HepG2 (cell line): Measurements from ENCODE around the gene BLVRB. TPM values are rescaled to one million over a fixed set of nuclear protein-coding genes. Genes with fewer than 3 reads are reported as not detected.

ENCODE experiments used
- BORCS8-MEF2B ChIP-seq: sonication (generic); formaldehyde crosslinking; IDR thresholded peaks from 2 replicates; pipeline ENCODE4 v1.8.0; 2022; ENCODE audit warnings: mild to moderate bottlenecking, missing genetic modification reagents
- ELF4 ChIP-seq: sonication (generic); formaldehyde crosslinking; IDR thresholded peaks from 2 replicates; pipeline ENCODE4 v1.5.0; 2020; ENCODE audit warnings: missing genetic modification reagents, mild to moderate bottlenecking, moderate library complexity, borderline replicate concordance
- EP300 ChIP-seq, 3 experiments: sonication (generic) in 1 of 3; formaldehyde crosslinking in 1 of 3; IDR thresholded peaks; 2 replicates each; pipeline versions ENCODE4 v1.5.1 to v1.6.1; 2011 to 2020; ENCODE audit warnings: low read depth in 2 of 3, low read length in 2 of 3, borderline replicate concordance in 1 of 3, improper control_type of control experiment in 1 of 3, mild to moderate bottlenecking in 1 of 3, missing genetic modification reagents in 1 of 3, moderate library complexity in 1 of 3
- FOXK1 ChIP-seq: sonication (generic); formaldehyde crosslinking; IDR thresholded peaks from 2 replicates; pipeline ENCODE4 v1.4.0; 2020; ENCODE audit warnings: low read depth, missing genetic modification reagents, borderline replicate concordance
- HNF4G ChIP-seq, 2 experiments: sonication (generic) in 1 of 2; formaldehyde crosslinking in 1 of 2; IDR thresholded peaks; 2 replicates each; pipeline versions ENCODE4 v1.4.0 to v1.6.1; 2011 to 2020; ENCODE audit warnings: borderline replicate concordance in 2 of 2, low read depth in 2 of 2, mild to moderate bottlenecking in 2 of 2, low read length in 1 of 2, missing genetic modification reagents in 1 of 2, moderate library complexity in 1 of 2
- IRF9 ChIP-seq: sonication (generic); formaldehyde crosslinking; IDR thresholded peaks from 2 replicates; pipeline ENCODE4 v1.8.0; 2022; ENCODE audit warnings: missing genetic modification reagents, mild to moderate bottlenecking, borderline replicate concordance
- KLF6 ChIP-seq: IDR thresholded peaks from 2 replicates; pipeline ENCODE4 v1.8.0; 2016; ENCODE audit warnings: missing biosample characterization, missing genetic modification reagents
- LCORL ChIP-seq, 2 experiments: fragments of 450-650 bp in 1 of 2; sonication (generic) in 1 of 2; formaldehyde crosslinking in 1 of 2; IDR thresholded peaks; 2 replicates each; pipeline versions ENCODE4 v1.5.0 to v1.6.1; 2017 to 2020; ENCODE audit warnings: antibody characterized with exemption in 1 of 2, missing genetic modification reagents in 1 of 2
- NFKB2 ChIP-seq: sonication (generic); formaldehyde crosslinking; IDR thresholded peaks from 2 replicates; pipeline ENCODE4 v1.4.0; 2020; ENCODE audit warnings: missing genetic modification reagents, borderline replicate concordance
- NFRKB ChIP-seq: fragments of 450-650 bp; IDR thresholded peaks from 2 replicates; pipeline ENCODE4 v1.6.1; 2017
- NFYB ChIP-seq: sonication (generic); formaldehyde crosslinking; IDR thresholded peaks from 2 replicates; pipeline ENCODE4 v1.4.0; 2020; ENCODE audit warnings: missing genetic modification reagents
- PCBP1 ChIP-seq: fragments of 200-400 bp; formaldehyde crosslinking; IDR thresholded peaks from 2 replicates; pipeline ENCODE4 v1.6.1; 2017; ENCODE audit warnings: mild to moderate bottlenecking, low read depth, low read length, borderline replicate concordance
- RELA ChIP-seq: sonication (generic); formaldehyde crosslinking; IDR thresholded peaks from 2 replicates; pipeline ENCODE4 v1.4.0; 2020; ENCODE audit warnings: missing genetic modification reagents
- SP1 ChIP-seq, 2 experiments: fragments of 450-650 bp in 1 of 2; sonication (generic) in 1 of 2; formaldehyde crosslinking in 1 of 2; IDR thresholded peaks; 2 replicates each; pipeline versions ENCODE4 v1.4.0 to v1.6.1; 2016 to 2020; ENCODE audit warnings: missing genetic modification reagents in 1 of 2
- SSRP1 ChIP-seq: IDR thresholded peaks from 2 replicates; pipeline ENCODE4 v1.6.1; 2016; ENCODE audit warnings: control low read depth
- ZBTB7B ChIP-seq: sonication (generic); formaldehyde crosslinking; IDR thresholded peaks from 2 replicates; pipeline ENCODE4 v1.4.0; 2020; ENCODE audit warnings: missing genetic modification reagents
- polyA plus RNA-seq, 8 experiments: library from polyadenylated mRNA; depleted of rRNA in 3 of 8; stranded (reverse) in 7 of 8; unstranded in 1 of 8; fragments of >200 nt; fragmentation: Illumina TruSeq in 4 of 8; extraction: Trizol in 4 of 8; gene quantifications; 2 replicates each; pipeline versions ENCODE4 v1.2.1 to v1.2.3, GENCODE V29; 2011 to 2016; ENCODE audit warnings: low read depth in 4 of 8, missing spikeins in 1 of 8, mixed read lengths in 1 of 8; ENCODE audit not compliant: insufficient read depth in 1 of 8
- total RNA-seq, 5 experiments: library from RNA; depleted of rRNA; stranded (reverse); fragments of >200 nt; fragmentation: Illumina TruSeq; extraction: Trizol; gene quantifications; 2 replicates each; pipeline ENCODE4 v1.2.3, GENCODE V29; 2016; ENCODE audit warnings: low read depth in 1 of 5
- TF ChIP-seq, protein P1 (sequence below): sonication (generic); formaldehyde crosslinking; IDR thresholded peaks from 2 replicates; pipeline ENCODE4 v1.4.0; 2020; ENCODE audit warnings: missing genetic modification reagents
- TF ChIP-seq, protein P2 (sequence below): sonication (generic); formaldehyde crosslinking; IDR thresholded peaks from 2 replicates; pipeline ENCODE4 v1.5.0; 2020; ENCODE audit warnings: mild to moderate bottlenecking, low read depth, missing genetic modification reagents, borderline replicate concordance
- TF ChIP-seq, protein P3 (sequence below): sonication (generic); formaldehyde crosslinking; IDR thresholded peaks from 2 replicates; pipeline ENCODE4 v1.5.1; 2020; ENCODE audit warnings: missing genetic modification reagents, mild to moderate bottlenecking, borderline replicate concordance
- TF ChIP-seq, protein P4 (sequence below): sonication (generic); formaldehyde crosslinking; IDR thresholded peaks from 2 replicates; pipeline ENCODE4 v1.4.0; 2020; ENCODE audit warnings: missing genetic modification reagents, mild to moderate bottlenecking, borderline replicate concordance

Gene BLVRB
- total and polyA plus RNA-seq, 2 of the 13 experiments (the other 11 are each of a cell fraction or from before 2014, with no cell fraction given) = 25.9 to 51.4 TPM

DNA sequence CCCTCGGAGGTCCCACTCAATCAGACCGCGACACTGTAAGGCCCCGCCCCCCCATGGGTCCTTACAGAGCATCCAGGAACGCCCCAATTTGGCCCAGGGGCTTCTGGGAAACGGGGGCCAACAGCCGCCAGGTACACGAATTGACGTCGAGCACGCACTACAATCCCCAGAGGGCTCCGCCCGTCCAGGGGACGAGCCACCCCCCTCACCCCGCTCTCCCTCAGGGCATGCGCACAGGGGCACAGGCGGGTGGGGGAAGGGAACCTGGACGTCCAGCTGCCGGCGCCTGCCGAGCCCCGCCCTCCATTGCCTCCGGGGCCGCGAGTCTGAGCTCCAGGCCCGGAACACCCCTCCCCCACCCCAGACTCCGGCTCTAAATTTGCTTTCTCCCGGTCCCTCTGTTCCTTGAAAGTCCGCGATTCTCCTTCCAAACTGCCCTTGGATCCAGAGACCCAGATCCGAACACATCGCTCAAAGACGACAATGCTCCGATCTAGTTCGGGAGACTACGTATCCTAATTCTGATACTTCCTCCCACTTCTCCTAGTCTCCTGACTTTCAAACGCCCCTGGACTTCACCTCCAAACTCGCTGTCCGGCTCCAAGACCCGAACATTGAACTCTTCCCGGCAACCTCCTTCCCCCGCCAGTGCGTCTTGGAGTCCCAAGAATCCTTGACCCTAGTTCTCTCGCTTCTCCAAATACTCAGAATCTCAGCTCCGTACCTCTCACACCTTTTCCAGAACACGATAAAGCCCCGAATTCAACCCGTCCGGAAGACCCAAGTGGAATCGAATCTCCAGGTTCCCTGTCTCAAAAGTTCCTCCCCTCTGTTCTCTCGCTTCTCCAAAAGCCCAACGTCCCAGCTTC is 22.2 kb downstream of the BLVRB start (continued):
- no peak for TF ChIP-seq LCORL (IDR thresholded peaks at IDR 0.05)
- TF ChIP-seq LCORL (CRISPR knock-in tag; IDR thresholded peaks at IDR 0.05) = peak; percentile 85
- peak; percentile 89; the same call in 1 of the 2 replicates for TF ChIP-seq PCBP1
- TF ChIP-seq, protein P1, sequence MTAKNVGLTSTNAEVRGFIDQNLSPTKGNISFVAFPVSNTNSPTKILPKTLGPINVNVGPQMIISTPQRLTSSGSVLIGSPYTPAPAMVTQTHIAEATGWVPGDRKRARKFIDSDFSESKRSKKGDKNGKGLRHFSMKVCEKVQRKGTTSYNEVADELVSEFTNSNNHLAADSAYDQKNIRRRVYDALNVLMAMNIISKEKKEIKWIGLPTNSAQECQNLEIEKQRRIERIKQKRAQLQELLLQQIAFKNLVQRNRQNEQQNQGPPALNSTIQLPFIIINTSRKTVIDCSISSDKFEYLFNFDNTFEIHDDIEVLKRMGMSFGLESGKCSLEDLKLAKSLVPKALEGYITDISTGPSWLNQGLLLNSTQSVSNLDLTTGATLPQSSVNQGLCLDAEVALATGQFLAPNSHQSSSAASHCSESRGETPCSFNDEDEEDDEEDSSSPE (CRISPR knock-in tag) = peak; percentile 73
- TF ChIP-seq BORCS8-MEF2B (CRISPR knock-in tag) = no peak; the same call in 1 of the 2 replicates
- no peak for TF ChIP-seq KLF6 (CRISPR knock-in tag)
- no peak for TF ChIP-seq SP1 (IDR thresholded peaks at IDR 0.05)
- TF ChIP-seq SP1 (CRISPR knock-in tag; IDR thresholded peaks at IDR 0.05) = peak; percentile 85
- peak; percentile 44; the same call in 1 of the 2 replicates for TF ChIP-seq HNF4G (IDR thresholded peaks at IDR 0.05; ENCODE audit: borderline replicate concordance, low read depth, low read length)
- TF ChIP-seq HNF4G (CRISPR knock-in tag; IDR thresholded peaks at IDR 0.05; ENCODE audit: borderline replicate concordance, low read depth) = no peak
- TF ChIP-seq, protein P2, sequence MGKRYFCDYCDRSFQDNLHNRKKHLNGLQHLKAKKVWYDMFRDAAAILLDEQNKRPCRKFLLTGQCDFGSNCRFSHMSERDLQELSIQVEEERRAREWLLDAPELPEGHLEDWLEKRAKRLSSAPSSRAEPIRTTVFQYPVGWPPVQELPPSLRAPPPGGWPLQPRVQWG (CRISPR knock-in tag) = no peak
- TF ChIP-seq ELF4 (CRISPR knock-in tag) = no peak; the same call in 1 of the 2 replicates
- TF ChIP-seq NFYB = peak; percentile 59
- TF ChIP-seq EP300 (IDR thresholded peaks at IDR 0.05; ENCODE audit: low read depth in 2 of 2, low read length in 2 of 2) = peak in 1 of 2 experiments; percentile 47; a peak in 1 of 4 replicates
- TF ChIP-seq EP300 (CRISPR knock-in tag; IDR thresholded peaks at IDR 0.05; ENCODE audit: borderline replicate concordance) = no peak
- TF ChIP-seq RELA (CRISPR knock-in tag) = 0 out of 2 replicates have a peak, but pooled peaks have one; percentile 46
- TF ChIP-seq NFRKB = no peak
- TF ChIP-seq, protein P3, sequence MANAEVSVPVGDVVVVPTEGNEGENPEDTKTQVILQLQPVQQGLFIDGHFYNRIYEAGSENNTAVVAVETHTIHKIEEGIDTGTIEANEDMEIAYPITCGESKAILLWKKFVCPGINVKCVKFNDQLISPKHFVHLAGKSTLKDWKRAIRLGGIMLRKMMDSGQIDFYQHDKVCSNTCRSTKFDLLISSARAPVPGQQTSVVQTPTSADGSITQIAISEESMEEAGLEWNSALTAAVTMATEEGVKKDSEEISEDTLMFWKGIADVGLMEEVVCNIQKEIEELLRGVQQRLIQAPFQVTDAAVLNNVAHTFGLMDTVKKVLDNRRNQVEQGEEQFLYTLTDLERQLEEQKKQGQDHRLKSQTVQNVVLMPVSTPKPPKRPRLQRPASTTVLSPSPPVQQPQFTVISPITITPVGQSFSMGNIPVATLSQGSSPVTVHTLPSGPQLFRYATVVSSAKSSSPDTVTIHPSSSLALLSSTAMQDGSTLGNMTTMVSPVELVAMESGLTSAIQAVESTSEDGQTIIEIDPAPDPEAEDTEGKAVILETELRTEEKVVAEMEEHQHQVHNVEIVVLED (CRISPR knock-in tag) = peak; percentile 84
- no peak for TF ChIP-seq IRF9 (CRISPR knock-in tag)
- peak; percentile 78; the same call in 1 of the 2 replicates for TF ChIP-seq NFKB2
- no peak for TF ChIP-seq SSRP1 (CRISPR knock-in tag)
- TF ChIP-seq, protein P4, sequence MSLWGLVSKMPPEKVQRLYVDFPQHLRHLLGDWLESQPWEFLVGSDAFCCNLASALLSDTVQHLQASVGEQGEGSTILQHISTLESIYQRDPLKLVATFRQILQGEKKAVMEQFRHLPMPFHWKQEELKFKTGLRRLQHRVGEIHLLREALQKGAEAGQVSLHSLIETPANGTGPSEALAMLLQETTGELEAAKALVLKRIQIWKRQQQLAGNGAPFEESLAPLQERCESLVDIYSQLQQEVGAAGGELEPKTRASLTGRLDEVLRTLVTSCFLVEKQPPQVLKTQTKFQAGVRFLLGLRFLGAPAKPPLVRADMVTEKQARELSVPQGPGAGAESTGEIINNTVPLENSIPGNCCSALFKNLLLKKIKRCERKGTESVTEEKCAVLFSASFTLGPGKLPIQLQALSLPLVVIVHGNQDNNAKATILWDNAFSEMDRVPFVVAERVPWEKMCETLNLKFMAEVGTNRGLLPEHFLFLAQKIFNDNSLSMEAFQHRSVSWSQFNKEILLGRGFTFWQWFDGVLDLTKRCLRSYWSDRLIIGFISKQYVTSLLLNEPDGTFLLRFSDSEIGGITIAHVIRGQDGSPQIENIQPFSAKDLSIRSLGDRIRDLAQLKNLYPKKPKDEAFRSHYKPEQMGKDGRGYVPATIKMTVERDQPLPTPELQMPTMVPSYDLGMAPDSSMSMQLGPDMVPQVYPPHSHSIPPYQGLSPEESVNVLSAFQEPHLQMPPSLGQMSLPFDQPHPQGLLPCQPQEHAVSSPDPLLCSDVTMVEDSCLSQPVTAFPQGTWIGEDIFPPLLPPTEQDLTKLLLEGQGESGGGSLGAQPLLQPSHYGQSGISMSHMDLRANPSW (CRISPR knock-in tag) = no peak
- TF ChIP-seq ZBTB7B (CRISPR knock-in tag) = no peak
- peak; percentile 75; the same call in 1 of the 2 replicates for TF ChIP-seq FOXK1
